Endodermal cell (in vitro differentiated cells): ENCODE measurements around the gene CRIP2. TPM values are rescaled to one million over a fixed set of nuclear protein-coding genes. Genes with fewer than 3 reads are reported as not detected.

Source experiments
- DNase-seq: peaks from one replicate; pipeline ENCODE4 v3.0.0-alpha.2; 2017
- H3K27ac ChIP-seq: 2 replicates; pipeline ENCODE4 v1.5.1; 2013; ENCODE audit warnings: mild to moderate bottlenecking, low read depth, low read length, moderate library complexity
- H3K27me3 ChIP-seq: 2 replicates; pipeline ENCODE4 v1.6.1; 2013; ENCODE audit warnings: mild to moderate bottlenecking, low read length, moderate library complexity; ENCODE audit not compliant: insufficient read depth, control insufficient read depth, poor library complexity, severe bottlenecking
- H3K36me3 ChIP-seq: 2 replicates; pipeline ENCODE4 v1.7.0; 2013; ENCODE audit warnings: mild to moderate bottlenecking, low read length, moderate library complexity; ENCODE audit not compliant: control insufficient read depth, insufficient read depth
- H3K4me1 ChIP-seq: one replicate; pipeline ENCODE4 v1.7.0; 2013; ENCODE audit warnings: low read length; ENCODE audit not compliant: control insufficient read depth, insufficient read depth
- H3K4me3 ChIP-seq: 2 replicates; pipeline ENCODE4 v1.5.1; 2013; ENCODE audit warnings: mild to moderate bottlenecking, low read length, moderate library complexity
- H3K9ac ChIP-seq: 2 replicates; pipeline ENCODE4 v1.6.1; 2013; ENCODE audit warnings: mild to moderate bottlenecking, low read length, moderate library complexity; ENCODE audit not compliant: poor library complexity, severe bottlenecking; ENCODE audit errors: extremely low read depth
- H3K9me3 ChIP-seq: 2 replicates; pipeline ENCODE4 v1.6.1; 2013; ENCODE audit warnings: mild to moderate bottlenecking, low read length, moderate library complexity; ENCODE audit not compliant: control insufficient read depth
- H3K27ac Mint-ChIP-seq: 2 replicates; pipeline ENCODE4 v1.8.0; 2020; ENCODE audit warnings: mixed read lengths
- H3K27me3 Mint-ChIP-seq: 2 replicates; pipeline ENCODE4 v1.8.0; 2021; ENCODE audit warnings: mild to moderate bottlenecking, mixed read lengths; ENCODE audit not compliant: insufficient read depth
- H3K36me3 Mint-ChIP-seq: 2 replicates; pipeline ENCODE4 v1.8.0; 2020; ENCODE audit warnings: low read depth, mixed read lengths
- H3K4me1 Mint-ChIP-seq: 2 replicates; pipeline ENCODE4 v1.8.0; 2020; ENCODE audit warnings: mixed read lengths
- H3K4me3 Mint-ChIP-seq: 2 replicates; pipeline ENCODE4 v1.8.0; 2020; ENCODE audit warnings: mild to moderate bottlenecking, moderate library complexity, mixed read lengths
- H3K9me3 Mint-ChIP-seq: 2 replicates; pipeline ENCODE4 v1.8.0; 2020; ENCODE audit warnings: mild to moderate bottlenecking, mixed read lengths
- WGBS, 2 experiments: methylation state at CpG; one replicate each; pipeline versions ENCODE4 v1.1.5 to v1.1.7; 2013; ENCODE audit warnings: missing lambda C conversion rate in 2 of 2, mixed read lengths in 1 of 2; ENCODE audit not compliant: insufficient coverage in 1 of 2, insufficient read length in 1 of 2; 5-methylcytosine and 5-hydroxymethylcytosine counted together
- total RNA-seq, 2 donors: library from RNA; stranded (reverse); fragmentation: NEBNext Ultra II Directional in 1 of 2; extraction: Animal tissue kit (Norgen Biotek cat#: 25700) in 1 of 2; gene quantifications; 2 replicates in 1 of 2; 3 replicates in 1 of 2; pipeline ENCODE4 v1.2.1, GENCODE V29; 2021
- TF ChIP-seq, protein P1 (sequence below): fragments of 200-600 bp; sonication (generic); conservative IDR thresholded peaks from 2 replicates; pipeline ENCODE4 v1.5.0; 2021; ENCODE audit warnings: antibody characterized with exemption, mild to moderate bottlenecking

CRIP2 gene
- total RNA-seq, 2 donors from 2014 or later, result 3.9 to 5.3 TPM

DNA sequence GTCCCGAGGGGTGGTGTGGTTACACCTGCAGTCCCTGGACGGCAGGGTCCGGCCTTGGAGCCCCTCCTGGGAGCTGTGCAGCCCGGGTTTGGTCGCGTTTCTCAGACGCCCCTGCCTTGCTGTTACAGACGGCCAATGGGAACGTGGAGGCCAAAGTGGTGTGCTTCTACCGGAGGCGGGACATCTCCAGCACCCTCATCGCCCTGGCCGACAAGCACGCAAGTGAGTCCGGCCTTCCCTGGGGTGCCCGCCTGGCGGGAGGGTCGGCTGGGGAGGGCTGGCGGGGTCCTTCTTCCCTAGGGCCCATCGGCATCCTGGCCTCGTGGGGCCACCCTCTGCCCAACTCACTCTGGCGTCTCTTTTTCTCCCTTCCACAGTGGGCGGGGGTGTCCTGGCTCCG is 29.3 kb upstream of the CRIP2 start:
- Histone ChIP-seq H3K4me3 (no peak overlapping the region), H3K27me3 (no peaks in the 10 kb centered on the region), H3K4me1 (no peaks in the 10 kb centered on the region), H3K36me3 (peaks cover 27% of the 10 kb centered on the region), H3K9ac (no peak overlapping the region), H3K9me3 (no peaks in the 10 kb centered on the region), H3K27ac (no peak overlapping the region)
- no peak overlapping the region for H3K4me3 Mint-ChIP-seq
- no peaks in the 10 kb centered on the region for H3K27me3 Mint-ChIP-seq
- no peak for DNase-seq
- H3K36me3 Mint-ChIP-seq, result peaks cover 24% of the 10 kb centered on the region
- H3K9me3 Mint-ChIP-seq, result no peaks in the 10 kb centered on the region
- TF ChIP-seq, protein P1, sequence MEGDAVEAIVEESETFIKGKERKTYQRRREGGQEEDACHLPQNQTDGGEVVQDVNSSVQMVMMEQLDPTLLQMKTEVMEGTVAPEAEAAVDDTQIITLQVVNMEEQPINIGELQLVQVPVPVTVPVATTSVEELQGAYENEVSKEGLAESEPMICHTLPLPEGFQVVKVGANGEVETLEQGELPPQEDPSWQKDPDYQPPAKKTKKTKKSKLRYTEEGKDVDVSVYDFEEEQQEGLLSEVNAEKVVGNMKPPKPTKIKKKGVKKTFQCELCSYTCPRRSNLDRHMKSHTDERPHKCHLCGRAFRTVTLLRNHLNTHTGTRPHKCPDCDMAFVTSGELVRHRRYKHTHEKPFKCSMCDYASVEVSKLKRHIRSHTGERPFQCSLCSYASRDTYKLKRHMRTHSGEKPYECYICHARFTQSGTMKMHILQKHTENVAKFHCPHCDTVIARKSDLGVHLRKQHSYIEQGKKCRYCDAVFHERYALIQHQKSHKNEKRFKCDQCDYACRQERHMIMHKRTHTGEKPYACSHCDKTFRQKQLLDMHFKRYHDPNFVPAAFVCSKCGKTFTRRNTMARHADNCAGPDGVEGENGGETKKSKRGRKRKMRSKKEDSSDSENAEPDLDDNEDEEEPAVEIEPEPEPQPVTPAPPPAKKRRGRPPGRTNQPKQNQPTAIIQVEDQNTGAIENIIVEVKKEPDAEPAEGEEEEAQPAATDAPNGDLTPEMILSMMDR, result no peak
- WGBS, 2 experiments, result 96 to 98% methylated on average over 10 to 24 of the region's 24 CpGs
- H3K4me1 Mint-ChIP-seq, result no peaks in the 10 kb centered on the region
- H3K27ac Mint-ChIP-seq, result no peak overlapping the region

DNA sequence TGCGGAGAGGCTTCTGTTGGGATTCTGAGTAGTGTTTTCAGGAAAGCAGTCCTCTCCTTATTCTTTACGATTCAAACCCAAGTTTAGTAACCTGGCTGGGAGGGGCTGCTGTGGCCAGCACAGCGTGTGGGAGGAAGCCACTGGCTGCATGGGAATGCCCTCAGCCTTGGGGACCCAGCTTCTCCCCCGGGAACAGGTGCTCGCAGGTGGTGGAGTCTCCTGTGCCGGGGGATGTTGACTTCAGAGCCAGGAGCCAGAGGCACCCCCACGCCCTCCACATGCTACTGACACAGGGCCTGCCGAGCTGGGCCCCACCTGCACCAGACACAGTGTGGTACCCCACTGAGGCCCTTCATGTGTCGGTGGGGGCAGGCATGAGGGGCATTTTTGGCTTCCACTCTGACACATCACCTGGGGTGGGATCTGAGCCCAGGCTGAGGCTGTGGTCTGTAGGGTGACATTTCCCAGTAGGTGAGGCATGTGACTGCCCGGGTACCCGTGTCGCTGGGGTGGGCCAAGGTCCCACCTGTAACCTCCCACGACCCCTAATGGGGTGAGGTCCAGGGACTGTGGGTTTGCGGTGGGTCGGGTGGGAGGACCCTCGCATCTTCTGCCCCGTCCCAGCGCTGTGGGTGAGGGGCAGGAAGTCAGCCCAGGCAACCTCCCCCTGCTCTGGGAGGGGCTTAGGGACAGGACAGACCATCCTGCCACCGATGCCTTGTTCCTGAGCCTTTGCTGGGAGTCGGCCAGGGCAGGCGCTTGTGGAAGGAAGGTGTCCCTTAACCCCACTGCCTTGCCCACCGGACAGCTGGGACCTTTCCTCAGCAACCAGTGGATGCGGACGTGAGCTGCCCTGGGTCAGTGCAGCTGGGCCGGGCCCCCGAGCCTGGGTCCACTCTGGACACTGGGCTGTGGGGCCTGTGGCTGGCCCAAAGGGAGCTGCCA is 28.4 kb upstream of the CRIP2 start:
- Mint-ChIP-seq H3K9me3 (no peaks in the 10 kb centered on the region), H3K27me3 (no peaks in the 10 kb centered on the region), H3K4me3 (no peak overlapping the region), H3K36me3 (peaks cover 28% of the 10 kb centered on the region), H3K4me1 (no peaks in the 10 kb centered on the region), H3K27ac (no peak overlapping the region)
- H3K4me3 ChIP-seq, result no peak overlapping the region
- DNase-seq, result no peak
- H3K27me3 ChIP-seq, result no peaks in the 10 kb centered on the region
- H3K9ac ChIP-seq, result no peak overlapping the region
- H3K9me3 ChIP-seq, result no peaks in the 10 kb centered on the region
- 93 to 95% methylated on average over 17 to 26 of the region's 26 CpGs for WGBS, 2 experiments
- TF ChIP-seq, protein P1, result no peak
- H3K4me1 ChIP-seq, result no peaks in the 10 kb centered on the region
- H3K27ac ChIP-seq, result no peak overlapping the region
- peaks cover 35% of the 10 kb centered on the region for H3K36me3 ChIP-seq

DNA sequence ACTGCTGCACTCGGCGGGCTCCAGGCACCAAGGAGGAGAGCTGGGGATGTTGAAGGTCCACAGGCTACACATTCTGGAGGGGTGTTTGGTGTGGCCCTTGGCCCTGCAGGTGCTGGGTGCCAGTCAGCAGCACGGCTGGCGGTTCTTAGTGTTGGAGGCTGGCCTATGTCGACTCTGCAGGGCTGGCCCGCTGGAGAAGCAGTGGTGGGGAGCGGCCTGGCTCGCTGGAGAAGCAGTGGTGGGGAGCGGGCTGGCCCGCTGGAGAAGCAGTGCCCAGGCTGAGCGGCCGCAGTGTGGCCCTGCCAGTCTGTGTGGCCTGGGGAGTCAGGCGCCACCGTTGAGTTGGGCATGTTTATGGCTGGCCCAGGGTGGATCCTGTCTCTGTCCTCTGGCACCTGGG is 27.6 kb upstream of the CRIP2 start:
- H3K9ac ChIP-seq, result no peak overlapping the region
- no peak overlapping the region for H3K4me3 ChIP-seq
- H3K27me3 ChIP-seq, result no peaks in the 10 kb centered on the region
- Mint-ChIP-seq H3K27ac (peak overlapping the region; percentile 35), H3K4me1 (no peaks in the 10 kb centered on the region), H3K27me3 (no peaks in the 10 kb centered on the region), H3K9me3 (no peaks in the 10 kb centered on the region), H3K4me3 (no peak overlapping the region), H3K36me3 (peaks cover 30% of the 10 kb centered on the region)
- peaks cover 39% of the 10 kb centered on the region for H3K36me3 ChIP-seq
- TF ChIP-seq, protein P1, result no peak
- 88 to 93% methylated on average over 3 to 14 of the region's 14 CpGs for WGBS, 2 experiments
- H3K27ac ChIP-seq, result no peak overlapping the region
- no peaks in the 10 kb centered on the region for H3K9me3 ChIP-seq
- DNase-seq, result no peak
- H3K4me1 ChIP-seq, result no peaks in the 10 kb centered on the region
